ENCODE data around the gene RGL4.

DNA sequence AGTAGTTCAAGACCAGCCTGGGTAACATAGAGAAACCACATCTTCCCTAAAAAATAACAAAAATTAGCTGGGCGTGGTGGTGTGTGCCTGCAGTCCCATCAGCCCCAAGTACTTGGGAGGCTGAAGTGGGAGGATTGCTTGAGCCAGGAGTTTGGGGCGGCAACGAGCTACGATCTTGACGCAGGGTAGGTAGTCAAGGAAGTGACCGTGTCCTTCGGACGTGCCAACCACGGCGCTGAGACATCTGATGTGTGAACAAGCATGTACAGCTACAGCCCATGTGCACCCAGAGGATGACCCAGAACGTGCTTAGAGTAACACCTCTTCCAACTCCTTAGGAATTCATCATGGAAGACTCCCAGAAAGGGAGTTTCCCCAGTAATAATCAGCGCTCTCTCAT, 21.4 kb downstream of the RGL4 start:
- TF ChIP-seq, protein P1, sequence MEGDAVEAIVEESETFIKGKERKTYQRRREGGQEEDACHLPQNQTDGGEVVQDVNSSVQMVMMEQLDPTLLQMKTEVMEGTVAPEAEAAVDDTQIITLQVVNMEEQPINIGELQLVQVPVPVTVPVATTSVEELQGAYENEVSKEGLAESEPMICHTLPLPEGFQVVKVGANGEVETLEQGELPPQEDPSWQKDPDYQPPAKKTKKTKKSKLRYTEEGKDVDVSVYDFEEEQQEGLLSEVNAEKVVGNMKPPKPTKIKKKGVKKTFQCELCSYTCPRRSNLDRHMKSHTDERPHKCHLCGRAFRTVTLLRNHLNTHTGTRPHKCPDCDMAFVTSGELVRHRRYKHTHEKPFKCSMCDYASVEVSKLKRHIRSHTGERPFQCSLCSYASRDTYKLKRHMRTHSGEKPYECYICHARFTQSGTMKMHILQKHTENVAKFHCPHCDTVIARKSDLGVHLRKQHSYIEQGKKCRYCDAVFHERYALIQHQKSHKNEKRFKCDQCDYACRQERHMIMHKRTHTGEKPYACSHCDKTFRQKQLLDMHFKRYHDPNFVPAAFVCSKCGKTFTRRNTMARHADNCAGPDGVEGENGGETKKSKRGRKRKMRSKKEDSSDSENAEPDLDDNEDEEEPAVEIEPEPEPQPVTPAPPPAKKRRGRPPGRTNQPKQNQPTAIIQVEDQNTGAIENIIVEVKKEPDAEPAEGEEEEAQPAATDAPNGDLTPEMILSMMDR (conservative IDR thresholded peaks at IDR 0.05; ENCODE audit: low read length): no peak
- no peak for TF ChIP-seq EZH2phosphoT487 (IDR thresholded peaks at IDR 0.05; ENCODE audit: borderline replicate concordance, low read depth, low read length)
